HG03066 (cell line): ENCODE measurements around the gene PRH1.

Experiments
- ATAC-seq: cut with Tn5 transposase; IDR thresholded peaks from one replicate; pipeline ENCODE4 v1.9.1; 2021; ENCODE audit warnings: low read depth; ENCODE audit not compliant: unreplicated experiment

PRH1 gene

DNA sequence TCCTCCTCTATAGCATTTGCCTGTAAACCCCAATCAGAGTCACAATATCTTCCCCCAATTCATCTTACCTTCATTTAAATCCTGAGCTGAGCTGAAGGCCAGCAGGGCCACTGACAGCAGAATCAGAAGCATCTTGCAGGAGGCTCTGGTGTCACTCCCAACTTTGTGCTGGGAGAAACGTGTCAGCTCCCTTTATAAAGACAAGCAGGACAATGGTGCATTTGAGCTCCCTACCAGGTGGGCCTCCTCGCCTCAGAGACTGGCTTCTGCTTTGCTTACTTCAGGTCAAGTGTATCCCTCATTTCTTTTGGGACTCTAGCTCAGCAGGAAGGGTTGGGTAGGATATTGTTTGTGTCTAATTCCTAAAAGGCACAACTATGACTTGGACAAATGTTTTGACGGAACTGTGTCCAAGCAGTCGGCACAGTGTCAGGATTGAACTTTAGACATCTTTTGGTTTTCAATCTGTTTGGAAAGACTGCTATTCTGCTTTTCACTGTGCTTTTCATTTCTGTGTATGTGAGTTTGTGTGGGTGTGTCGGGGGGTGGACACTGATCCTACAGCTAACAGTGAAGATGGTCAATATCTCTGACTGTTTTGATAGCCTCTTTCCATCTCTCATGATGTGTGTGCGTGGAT lies at the start of gene PRH1:
PRH1 (minus strand) TSS at position 170 of the 640 bp plus-strand sequence; CDS start at position 132, 38 bp downstream.
- ATAC-seq: no peak

DNA sequence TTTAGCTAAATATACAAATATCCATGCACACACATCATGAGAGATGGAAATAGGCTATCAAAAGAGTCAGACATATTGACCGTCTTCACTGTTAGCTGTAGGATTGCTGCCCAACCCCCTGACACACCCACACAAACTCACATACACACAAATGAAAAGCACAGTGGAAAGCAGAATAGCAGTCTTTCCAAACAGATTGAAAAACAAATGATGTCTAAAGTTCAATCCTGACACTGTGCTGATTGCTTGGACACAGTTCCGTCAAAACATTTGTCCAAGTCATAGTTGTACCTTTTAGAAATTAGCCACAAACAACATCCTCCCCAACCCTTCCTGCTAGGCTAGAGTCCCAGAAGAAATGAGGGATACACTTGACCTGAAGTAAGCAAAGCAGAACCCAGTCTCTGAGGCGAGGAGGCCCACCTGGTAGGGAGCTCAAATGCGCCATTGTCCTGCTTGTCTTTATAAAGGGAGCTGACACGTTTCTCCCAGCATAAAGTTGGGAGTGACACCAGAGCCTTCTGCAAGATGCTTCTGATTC lies 44.8 kb upstream of the PRH1 start, which contains the start of gene PRH2:
PRH2 (plus strand) TSS at position 491 of the 541 bp plus-strand sequence; CDS start at position 529, 38 bp downstream.
- no peak for ATAC-seq

DNA sequence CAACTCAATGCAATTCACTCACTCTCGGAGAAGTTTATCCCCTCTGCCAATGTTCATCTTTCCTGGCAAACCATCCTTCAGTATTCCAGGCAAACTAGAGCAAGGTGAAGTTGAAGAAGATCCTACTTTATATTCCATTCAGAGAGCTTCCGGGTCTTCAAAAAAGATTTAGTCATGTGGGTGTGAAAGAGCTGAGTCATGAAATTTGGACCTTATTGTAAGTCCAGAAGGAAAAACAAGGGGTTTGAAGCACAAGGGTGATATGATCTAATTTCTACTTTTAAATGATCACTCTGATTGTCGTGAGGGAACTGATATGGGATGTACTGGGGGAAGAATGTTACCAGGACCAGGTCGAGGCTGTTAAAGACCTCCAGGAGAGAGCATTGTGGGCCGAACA lies 42.2 kb upstream of the PRH1 start:
- ATAC-seq: no peak

DNA sequence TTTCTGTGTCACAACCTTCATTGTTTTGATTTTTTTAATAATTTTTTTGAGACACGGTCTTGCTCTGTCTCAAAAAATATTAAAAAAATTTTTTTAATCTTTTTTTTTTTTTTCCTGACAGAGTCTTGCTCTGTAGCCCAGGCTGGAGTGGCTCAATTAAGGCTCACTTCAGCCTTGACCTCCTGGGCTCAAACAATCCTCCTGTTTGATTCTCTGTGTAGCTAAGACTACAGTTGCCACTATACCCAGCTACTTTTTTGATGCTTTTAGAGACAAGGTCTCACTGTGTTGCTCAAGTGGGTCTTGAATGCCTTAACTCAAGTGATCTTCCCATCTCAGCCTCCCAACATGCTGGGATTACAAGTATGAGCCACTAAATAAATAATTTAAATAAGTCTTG lies 35.8 kb upstream of the PRH1 start:
- no peak for ATAC-seq

DNA sequence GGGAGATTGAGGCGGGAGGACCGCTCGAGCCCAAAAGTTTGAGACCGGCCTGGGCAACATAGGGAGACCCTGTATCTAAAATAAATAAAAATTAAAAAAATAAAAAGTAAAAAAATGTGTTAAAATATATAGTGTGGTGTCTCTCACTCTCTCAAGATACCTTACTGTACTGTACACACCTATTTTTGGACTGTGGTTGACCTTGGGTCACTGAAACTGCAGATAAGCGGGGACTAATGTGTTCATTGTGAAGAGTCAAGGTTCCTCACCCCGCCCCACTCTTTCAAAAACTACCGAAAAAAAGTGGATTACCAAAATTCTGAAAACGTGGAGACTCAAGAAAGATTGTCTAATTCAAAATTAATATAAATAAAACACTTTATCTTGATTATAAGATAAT lies 26.3 kb upstream of the PRH1 start:
- ATAC-seq: no peak

DNA sequence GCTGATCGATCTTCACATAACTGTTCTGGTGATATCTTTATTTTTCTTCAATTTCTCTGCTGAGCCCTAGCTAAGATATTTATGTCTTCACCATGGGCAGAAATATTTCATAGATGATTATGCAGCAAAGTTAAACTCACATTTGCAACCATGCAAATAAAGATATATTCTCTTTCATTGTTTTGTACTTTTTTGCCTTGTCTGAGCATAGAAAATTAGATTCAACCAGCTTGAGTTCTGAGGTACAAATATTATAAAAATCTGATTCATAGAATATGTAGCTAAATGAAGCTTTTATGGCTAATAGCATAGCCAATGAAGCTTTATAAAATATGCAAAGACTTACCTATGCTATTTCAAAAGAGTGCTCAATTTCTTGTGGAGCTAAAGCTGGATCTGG lies 25.4 kb upstream of the PRH1 start, which contains the start of gene TAS2R13:
TAS2R13 (minus strand) TSS at position 101 of the 400 bp plus-strand sequence. CDS start 264 bp downstream, outside the sequence.
- no peak for ATAC-seq

DNA sequence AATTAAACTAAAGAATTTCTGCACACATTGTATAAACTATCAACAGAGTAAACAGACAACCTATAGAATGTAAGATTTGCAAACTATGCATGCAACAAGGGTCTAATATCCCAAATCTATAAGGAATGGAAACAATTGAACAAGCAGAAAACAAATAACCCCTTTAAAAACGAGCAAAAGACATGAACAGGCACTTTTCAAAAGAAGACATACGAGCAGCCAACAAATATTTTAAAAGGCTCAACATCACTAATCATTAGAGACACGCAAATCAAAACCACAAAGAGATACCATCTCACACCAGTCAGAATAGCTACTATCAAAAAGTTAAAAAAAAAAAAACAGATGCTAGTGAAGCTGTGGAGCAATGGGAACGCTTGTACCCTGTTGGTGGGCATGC lies 20.6 kb upstream of the PRH1 start:
- ATAC-seq: no peak

DNA sequence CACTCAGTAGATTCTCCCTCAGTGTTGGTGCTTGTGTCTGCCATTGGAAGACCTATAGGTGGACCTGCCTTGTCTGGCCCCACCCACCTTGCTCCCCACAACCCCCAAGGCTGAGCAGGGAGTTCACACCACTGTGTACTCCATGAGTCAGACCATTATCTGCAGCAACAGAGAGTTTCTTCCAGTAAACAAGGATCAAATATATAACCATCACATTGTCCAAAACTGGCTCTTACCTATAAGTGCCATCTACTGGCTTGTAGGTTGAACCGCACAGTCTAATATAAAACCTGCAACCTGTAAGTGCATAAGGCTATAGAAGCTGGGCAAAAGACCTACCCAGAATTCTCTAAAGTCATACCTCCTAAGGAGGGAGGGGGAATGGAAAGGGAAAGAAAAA lies 17.4 kb upstream of the PRH1 start:
- ATAC-seq: no peak

DNA sequence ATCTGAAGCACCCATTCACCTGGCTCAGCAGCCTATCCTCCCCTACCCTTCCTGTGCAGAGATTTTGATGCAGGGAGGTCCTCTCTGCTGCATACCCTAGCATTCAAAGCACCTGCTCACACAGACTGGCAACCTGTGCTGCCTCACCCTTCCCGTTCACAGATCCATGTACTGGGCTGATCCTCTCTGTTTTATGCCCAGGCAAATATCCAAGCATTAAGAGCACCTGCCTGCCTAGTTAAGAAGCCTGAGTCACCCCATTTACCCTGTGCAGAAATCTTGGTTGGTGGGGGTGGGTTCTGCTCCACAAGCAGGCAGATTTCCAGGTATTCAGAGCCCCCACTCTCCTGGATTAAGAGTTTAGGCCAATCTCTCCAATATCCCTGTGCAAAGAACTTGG lies 16.9 kb upstream of the PRH1 start:
- no peak for ATAC-seq

DNA sequence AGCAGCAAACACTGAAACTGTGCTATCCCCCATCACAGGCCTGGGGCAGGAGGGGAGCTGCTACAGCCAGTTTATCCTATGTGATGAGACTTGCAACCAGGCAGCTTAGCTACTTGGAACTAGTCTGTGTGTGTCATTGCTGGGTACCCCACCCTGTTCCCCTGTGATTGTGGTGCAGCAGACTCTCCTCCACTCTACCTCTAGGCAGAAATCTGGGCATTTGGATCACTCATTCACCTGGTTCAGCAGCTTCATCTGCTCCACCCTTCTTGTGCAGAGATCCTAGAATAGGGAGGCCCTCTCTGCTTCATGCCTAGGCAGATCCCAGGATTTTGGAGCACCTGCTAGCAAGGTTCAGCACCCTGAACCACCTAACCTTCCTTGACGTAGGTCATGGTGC lies 16.5 kb upstream of the PRH1 start:
- ATAC-seq: no peak

DNA sequence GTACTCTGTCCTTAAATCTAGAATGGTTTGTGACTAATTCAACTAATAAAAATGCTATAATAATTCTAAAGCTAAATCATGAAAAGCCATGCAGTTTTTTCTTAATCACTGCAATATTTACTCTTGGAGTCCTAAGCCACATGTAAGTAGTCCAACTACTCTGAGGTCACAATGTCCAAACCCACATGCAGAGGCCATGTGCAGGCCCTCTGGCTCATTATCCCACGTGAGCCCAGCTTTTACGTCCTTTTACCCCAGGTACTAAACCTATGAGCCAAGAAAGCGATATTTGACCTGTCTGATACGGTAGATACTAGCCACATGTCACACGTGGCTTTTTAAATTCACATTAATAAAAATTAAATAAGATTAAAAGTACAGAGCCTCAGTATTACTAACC lies 12.8 kb upstream of the PRH1 start:
- ATAC-seq: no peak

DNA sequence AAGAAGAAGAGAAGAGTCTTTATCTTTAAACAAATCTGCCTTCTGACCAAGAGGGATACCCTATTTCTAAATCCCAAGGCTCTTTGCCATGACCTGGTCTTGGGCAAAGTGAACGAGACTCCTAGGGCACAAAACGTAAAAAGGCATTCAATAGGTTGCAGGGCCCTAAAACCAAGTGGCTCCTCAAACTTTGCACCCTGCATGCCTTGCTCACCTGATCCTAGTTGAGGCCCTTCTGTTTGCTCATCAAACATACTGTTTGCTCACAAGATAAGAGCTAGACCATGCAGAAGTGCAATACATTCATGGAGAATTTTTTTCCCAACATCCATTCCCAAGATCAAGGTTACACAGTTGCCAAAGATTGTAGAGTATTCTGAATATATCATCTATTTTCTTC lies 7.9 kb upstream of the PRH1 start:
- ATAC-seq: no peak

DNA sequence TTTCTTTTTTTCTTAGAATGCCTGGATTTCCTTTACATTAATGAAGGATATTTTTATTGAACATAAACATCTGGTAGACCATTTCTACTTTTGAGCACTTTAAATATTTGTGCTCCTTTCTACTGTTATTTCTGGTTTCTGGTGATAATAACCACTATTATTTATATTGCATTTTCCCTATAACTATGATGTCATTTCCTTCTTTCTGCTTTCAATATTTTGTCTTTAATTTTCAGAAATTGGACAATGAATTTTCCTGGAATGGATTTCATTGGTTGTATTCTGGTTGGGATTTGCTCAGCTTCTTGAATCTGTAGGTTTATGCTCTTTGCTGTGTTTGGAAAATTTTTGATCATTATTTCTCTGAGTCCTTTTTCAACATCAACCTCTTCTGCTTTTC lies 5.2 kb upstream of the PRH1 start:
- no peak for ATAC-seq

DNA sequence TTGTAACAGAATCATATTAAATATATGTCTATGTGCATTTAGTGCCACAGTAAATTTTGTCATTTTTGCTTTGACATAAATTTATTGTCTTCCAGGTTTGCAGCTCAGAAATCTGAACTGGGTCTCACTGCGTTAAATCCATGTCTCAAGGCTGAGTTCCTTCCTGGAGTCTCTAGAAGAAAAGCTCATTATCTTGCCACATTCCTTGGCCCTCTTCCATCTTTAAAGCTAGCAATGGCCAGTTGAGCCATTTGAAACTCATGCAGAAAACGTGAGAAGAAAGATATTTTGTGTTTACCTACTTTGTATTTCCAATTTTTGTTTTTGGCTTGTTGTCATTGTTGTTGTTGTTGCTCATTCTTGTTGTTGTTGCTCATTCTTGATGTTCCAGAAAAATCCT lies 10.7 kb downstream of the PRH1 start:
- no peak for ATAC-seq

DNA sequence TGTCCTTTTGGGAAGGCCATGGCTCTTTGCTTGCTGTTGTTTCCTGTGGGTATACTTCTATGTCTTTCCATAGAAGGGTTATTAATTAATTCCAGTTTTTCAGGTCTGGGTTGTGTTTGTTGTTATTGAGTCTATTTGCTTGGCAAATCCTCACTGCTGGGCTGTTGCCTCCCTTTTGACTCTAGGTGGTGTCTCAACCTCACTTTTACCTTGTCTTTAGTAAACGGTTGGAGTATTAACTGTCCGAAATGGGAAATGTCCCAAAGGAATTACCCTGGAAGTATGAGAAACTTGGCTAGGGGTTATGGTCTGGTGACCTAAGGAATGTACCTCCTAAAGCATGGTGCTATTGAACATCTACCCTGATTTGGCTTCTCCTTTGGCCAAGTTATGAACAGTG lies 16.7 kb downstream of the PRH1 start:
- no peak for ATAC-seq

DNA sequence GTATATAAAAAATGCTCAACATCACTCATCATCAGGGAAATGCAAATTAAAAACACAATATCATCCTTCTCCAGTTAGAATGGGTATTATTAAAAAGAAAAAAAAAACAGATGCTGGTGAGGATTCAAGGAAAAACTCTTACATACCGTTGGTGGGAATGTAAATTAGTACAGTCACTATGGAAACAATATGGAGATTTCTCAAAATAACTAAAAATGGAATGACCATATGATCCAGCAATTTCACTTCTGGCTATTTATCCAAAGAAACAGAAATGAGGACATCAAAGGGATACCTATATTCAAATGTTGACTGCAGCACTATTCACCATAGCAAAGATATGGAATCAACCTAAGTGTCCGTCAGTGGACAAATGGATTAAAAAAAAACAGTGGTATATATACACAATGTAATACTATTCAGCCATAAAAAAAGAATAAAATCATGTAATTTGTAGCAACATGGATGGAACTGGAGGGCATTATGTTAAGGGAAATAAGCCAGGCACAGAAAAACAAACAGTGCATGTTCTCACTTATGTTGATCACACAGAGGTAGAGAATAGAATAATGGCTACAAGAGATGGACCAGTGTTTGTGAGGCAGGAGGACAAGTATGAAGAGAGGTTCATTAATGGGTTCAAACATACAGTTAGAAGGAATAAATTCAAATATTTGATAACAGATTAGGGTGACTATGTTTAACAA lies 20.4 kb downstream of the PRH1 start:
- ATAC-seq: no peak

DNA sequence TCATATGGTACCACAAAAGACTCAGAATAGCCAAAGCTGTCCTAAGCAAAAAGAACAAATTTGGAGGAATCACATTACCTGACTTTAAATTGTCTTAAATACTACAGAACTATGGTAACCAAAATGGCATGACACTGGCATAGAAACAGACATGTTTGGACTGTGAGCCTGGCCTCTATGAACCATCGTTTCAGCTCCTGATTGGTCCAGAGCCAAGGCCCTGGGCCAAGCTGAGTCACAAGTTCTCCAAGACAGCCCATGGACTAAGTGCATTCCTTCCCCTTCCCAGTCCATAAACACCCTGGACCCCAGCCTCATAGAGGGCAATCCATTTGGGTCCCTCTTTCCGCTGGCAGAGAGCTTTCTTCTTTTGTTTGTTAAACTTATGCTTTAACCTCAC lies 22.7 kb downstream of the PRH1 start:
- no peak for ATAC-seq

DNA sequence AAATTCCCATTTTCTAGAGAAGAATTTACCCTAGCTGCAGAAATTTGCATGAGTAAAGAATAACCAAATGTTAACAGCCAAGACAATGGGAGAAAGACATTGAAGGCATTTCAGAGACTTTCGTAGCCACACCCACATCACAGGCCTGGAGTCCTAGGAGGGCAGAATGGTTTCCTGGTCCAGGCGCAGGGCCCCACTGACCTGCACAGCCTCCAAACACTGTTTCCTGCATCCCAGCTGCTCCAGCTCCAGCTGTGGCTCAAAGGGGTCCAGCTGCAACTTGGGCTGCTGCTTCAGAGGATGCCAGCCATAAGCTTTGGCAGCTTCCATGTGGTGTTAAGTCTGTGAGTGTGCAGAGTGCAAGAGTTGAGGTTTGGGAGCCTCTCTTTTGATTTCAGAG lies 28.2 kb downstream of the PRH1 start:
- no peak for ATAC-seq

DNA sequence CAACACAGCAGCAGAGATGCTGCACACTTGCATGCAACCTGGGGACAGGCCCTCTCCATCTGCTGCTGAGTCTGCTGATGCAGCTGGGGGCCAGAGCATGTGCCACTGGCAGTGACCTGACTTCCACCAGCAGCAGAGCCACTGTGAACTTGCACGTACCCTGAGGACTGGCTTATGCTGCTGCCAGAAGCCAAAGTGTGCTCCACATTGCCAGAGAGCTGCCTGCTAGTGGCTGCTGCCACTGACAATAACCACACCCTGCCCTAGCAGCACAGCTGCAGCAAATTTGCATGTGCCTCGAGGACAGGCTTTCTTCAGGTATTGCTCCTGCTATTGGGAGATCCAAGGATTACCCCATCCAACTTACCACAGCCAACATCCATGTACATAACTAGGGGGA lies 30.3 kb downstream of the PRH1 start:
- ATAC-seq: no peak

DNA sequence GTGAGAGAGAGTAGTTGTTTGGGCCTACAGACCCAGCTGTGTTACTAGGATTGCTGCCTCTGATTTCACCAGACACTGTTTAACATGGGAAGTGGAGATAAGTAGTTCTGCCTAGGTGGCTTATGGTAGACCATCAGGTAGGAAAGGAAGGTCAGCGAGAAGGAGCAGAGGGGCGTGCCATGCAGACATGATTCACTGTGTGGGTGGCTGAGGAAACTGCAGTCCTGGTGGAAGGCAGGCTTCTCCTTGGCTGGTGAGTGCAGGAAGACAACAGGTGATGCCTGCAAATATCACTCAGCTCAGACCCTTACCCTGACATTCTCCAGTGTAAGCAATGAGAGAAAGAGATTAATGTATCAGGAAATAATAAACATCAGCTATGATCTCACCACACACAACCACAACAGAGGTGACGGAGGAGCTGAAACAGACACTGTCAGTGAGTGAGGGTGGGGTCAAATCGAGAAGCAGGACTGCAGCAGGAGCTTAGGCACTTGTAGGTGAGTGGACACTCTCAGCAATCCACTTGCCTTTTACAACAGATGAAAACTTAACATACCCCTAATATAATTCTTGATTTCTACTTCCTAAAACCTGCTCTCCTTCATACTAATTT lies 32.7 kb downstream of the PRH1 start:
- no peak for ATAC-seq

DNA sequence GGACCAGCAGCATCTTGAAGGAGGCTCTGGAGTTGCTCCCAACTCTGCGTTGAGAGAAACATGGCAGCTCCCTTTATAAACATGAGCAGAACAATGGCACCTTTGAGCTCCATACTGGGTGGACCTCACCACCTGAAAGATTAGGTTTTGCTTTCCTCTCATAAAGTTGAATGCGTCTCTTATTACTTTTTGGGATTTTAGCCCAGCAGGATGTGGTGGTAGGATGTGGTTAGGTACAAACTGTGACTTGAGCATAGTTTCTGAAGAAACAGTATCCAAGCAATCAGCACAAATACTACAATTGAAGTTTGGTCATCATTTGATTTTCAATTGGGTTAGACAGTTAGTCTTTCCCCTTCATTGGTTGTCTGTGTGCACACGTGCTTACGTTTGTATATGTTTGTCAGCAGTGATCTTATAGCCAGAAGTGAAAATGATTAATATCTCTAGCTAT lies 34.6 kb downstream of the PRH1 start, which contains the start of gene PRR4:
PRR4 (minus strand) TSS at position 51 of the 454 bp plus-strand sequence; CDS start at position 13, 38 bp downstream.
- no peak for ATAC-seq
